A673 (cell line): ENCODE results near the gene PRAME. TPM values are rescaled to one million over a fixed set of nuclear protein-coding genes. Genes with fewer than 3 reads are reported as not detected.

Source experiments
- BruUV-seq: library from RNA; stranded (reverse); fragments of 400-500 nt; replicated peaks from 2 replicates; lab custom pipeline; 2021; lab: Mats Ljungman, UMichigan
- CTCF ChIA-PET: fragments of 300-600 bp; sonication (Branson Sonifier 250); formaldehyde crosslinking; loops from one replicate; lab custom pipeline; 2022; ENCODE audit warnings: antibody characterized with exemption; lab: Charles Lee
- POLR2A ChIA-PET: fragments of 300-600 bp; sonication (Branson Sonifier 250); formaldehyde crosslinking; loops from one replicate; lab custom pipeline; 2022; ENCODE audit warnings: antibody characterized with exemption; ENCODE audit not compliant: low non-redundant PET; lab: Charles Lee
- DNase-seq: peaks from one replicate; pipeline ENCODE4 v3.0.0-alpha.2; 2015; ENCODE audit warnings: low spot score
- H3K27ac ChIP-seq: fragments of 200-600 bp; sonication (generic); 2 replicates; pipeline ENCODE4 v1.5.1; 2016; ENCODE audit warnings: mixed run types, low read depth, mild to moderate bottlenecking, mixed read lengths, antibody characterized with exemption, low read length; ENCODE audit not compliant: poor library complexity, severe bottlenecking
- H3K27me3 ChIP-seq: fragments of 200-600 bp; sonication (generic); replicated peaks from 2 replicates; pipeline ENCODE4 v1.6.1; 2017; ENCODE audit warnings: mixed run types, low read depth, mild to moderate bottlenecking, mixed read lengths, antibody characterized with exemption, low read length; ENCODE audit not compliant: insufficient read depth, poor library complexity
- H3K36me3 ChIP-seq: fragments of 200-600 bp; sonication (generic); 2 replicates; pipeline ENCODE4 v1.6.1; 2016; ENCODE audit warnings: mixed run types, mild to moderate bottlenecking, mixed read lengths, antibody characterized with exemption, low read length; ENCODE audit not compliant: insufficient read depth, poor library complexity, severe bottlenecking
- H3K4me1 ChIP-seq: fragments of 200-600 bp; sonication (generic); 2 replicates; pipeline ENCODE4 v1.6.1; 2017; ENCODE audit warnings: mixed run types, mild to moderate bottlenecking, mixed read lengths, antibody characterized with exemption, low read length; ENCODE audit not compliant: insufficient read depth, poor library complexity, severe bottlenecking
- H3K4me3 ChIP-seq: fragments of 200-600 bp; sonication (generic); 2 replicates; pipeline ENCODE4 v1.5.1; 2016; ENCODE audit warnings: low read depth, mixed run types, mild to moderate bottlenecking, mixed read lengths, low read length; ENCODE audit not compliant: poor library complexity, severe bottlenecking
- H3K9me3 ChIP-seq: fragments of 200-600 bp; sonication (generic); 2 replicates; pipeline ENCODE4 v1.6.1; 2016; ENCODE audit warnings: mixed run types, low read depth, mild to moderate bottlenecking, mixed read lengths, antibody characterized with exemption, low read length; ENCODE audit not compliant: poor library complexity, severe bottlenecking
- EZH2 ChIP-seq: fragments of 200-600 bp; sonication (generic); IDR thresholded peaks from 2 replicates; pipeline ENCODE4 v1.6.1; 2017; ENCODE audit warnings: borderline replicate concordance, low read depth, mild to moderate bottlenecking, mixed read lengths, antibody characterized with exemption, low read length; ENCODE audit not compliant: poor library complexity, severe bottlenecking
- intact Hi-C: fragments of 100-400 bp; cut with micrococcal nuclease; formaldehyde crosslinking; loops from one replicate; pipeline ENCODE4 v1.10.0; 2022; ENCODE audit not compliant: unreplicated experiment
- total RNA-seq: library from RNA; stranded (reverse); gene quantifications from 2 replicates; pipeline ENCODE4 v1.2.3, GENCODE V29; 2021
- TF ChIP-seq, protein P1 (sequence below): fragments of 300-800, 200-600 bp; sonication (generic); conservative IDR thresholded peaks from 2 replicates; pipeline ENCODE4 v1.5.1; 2017; ENCODE audit warnings: low read depth, mild to moderate bottlenecking, antibody characterized with exemption, low read length, moderate library complexity, mixed read lengths

The PRAME gene
- total RNA-seq, 1 experiment from 2014 or later: 14.1 TPM

DNA sequence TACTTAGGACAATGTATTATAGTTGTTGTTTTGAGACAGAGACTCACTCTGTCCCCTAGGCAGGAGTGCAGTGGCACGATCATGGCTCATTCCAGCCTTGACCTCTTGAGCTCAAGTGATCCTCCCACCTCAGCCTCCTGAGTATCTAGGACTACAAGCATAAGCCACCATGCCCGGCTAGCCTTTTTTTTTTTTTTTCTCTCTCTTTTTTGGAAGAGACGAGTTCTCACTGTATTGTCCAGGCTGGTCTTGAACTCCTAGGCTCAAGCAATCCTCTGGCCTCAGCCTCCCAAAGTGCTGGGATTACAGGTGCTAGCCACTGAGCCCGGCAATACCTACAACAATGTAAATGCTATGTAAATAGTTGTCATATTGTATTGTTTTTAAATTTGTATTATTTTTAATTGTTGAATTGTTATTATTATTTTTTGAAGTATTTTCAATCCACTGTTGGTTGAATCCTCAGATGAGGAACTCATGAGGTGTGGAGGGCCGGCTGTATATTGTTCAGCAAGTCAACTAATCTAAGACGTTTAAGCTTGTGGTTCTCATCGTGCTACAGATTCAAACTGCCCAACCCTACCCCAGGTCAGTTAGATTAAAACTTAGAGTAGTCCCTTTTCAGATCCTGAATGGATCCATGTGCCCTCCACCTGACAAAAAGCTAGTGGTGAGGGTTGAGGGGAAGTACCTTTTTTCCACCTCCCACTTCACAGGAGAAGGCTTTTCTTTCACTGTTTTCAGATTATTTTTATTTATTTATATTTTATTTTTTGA, 27.1 kb downstream of the PRAME start:
- ChIA-PET CTCF (no interaction called here), POLR2A (interaction anchor here (0.7 kb wide), 1 partner anchor 56 kb away, joined by 4 read pairs; no protein-coding TSS in a partner anchor)
- no TSS peak for BruUV-seq
- no peaks in the 10 kb centered on the region for H3K36me3 ChIP-seq
- no peaks in the 10 kb centered on the region for H3K9me3 ChIP-seq
- no peak overlapping the region for H3K4me3 ChIP-seq
- TF ChIP-seq, protein P1, sequence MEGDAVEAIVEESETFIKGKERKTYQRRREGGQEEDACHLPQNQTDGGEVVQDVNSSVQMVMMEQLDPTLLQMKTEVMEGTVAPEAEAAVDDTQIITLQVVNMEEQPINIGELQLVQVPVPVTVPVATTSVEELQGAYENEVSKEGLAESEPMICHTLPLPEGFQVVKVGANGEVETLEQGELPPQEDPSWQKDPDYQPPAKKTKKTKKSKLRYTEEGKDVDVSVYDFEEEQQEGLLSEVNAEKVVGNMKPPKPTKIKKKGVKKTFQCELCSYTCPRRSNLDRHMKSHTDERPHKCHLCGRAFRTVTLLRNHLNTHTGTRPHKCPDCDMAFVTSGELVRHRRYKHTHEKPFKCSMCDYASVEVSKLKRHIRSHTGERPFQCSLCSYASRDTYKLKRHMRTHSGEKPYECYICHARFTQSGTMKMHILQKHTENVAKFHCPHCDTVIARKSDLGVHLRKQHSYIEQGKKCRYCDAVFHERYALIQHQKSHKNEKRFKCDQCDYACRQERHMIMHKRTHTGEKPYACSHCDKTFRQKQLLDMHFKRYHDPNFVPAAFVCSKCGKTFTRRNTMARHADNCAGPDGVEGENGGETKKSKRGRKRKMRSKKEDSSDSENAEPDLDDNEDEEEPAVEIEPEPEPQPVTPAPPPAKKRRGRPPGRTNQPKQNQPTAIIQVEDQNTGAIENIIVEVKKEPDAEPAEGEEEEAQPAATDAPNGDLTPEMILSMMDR: no peak
- TF ChIP-seq EZH2: no peak
- intact Hi-C loops: no loop called here
- no peaks in the 10 kb centered on the region for H3K27me3 ChIP-seq
- H3K4me1 ChIP-seq: no peaks in the 10 kb centered on the region
- H3K27ac ChIP-seq: no peak overlapping the region
- DNase-seq: no peak

- H3K4me3 ChIP-seq: no peak overlapping the region
- DNase-seq: no peak
- no peaks in the 10 kb centered on the region for H3K9me3 ChIP-seq
- no peaks in the 10 kb centered on the region for H3K36me3 ChIP-seq
- ChIA-PET CTCF (no interaction called here), POLR2A (no interaction called here)
- TF ChIP-seq EZH2: no peak
- TF ChIP-seq, protein P1: no peak
- intact Hi-C loops: no loop called here
- H3K27ac ChIP-seq: no peak overlapping the region
- BruUV-seq: no TSS peak
- no peaks in the 10 kb centered on the region for H3K27me3 ChIP-seq
- H3K4me1 ChIP-seq: no peaks in the 10 kb centered on the region
These were observed 30.3 kb downstream of the PRAME start for GRCh38 chr22:22528780-22529179.

DNA sequence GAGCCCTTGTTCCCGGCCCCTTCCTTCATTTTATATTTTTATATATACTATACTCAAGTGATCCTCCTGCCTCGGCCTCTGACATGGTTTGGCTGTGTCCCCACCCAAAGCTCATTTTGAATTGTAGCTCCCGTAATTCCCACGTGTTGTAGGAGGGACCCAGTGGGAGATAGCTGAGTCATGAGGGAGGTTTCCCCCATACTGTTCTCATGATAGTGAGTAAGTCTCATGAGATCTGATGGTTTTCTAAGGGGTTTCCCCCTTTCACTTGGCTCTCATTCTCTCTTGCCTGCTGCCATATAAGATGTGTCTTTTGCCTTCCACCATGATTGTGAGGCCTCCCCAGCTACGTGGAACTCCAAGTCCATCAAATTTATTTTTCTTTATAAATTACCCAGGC, 31.8 kb downstream of the PRAME start:
- no peak for DNase-seq
- Histone ChIP-seq H3K9me3 (no peaks in the 10 kb centered on the region), H3K27me3 (no peaks in the 10 kb centered on the region), H3K4me3 (no peak overlapping the region), H3K27ac (no peak overlapping the region), H3K4me1 (no peaks in the 10 kb centered on the region), H3K36me3 (no peaks in the 10 kb centered on the region)
- intact Hi-C loops: no loop called here
- POLR2A ChIA-PET: no interaction called here
- CTCF ChIA-PET: no interaction called here
- no peak for TF ChIP-seq EZH2
- TF ChIP-seq, protein P1: no peak
- no TSS peak for BruUV-seq
